HG02938 (cell line): ENCODE measurements around the gene NENF.
"Not testable (repeated sequence)": the region's sequence is repeated elsewhere in the genome, so short reads cannot be mapped to it uniquely, and the experiment has no call there.

Experiments used
- ATAC-seq: cut with Tn5 transposase; IDR thresholded peaks from one replicate; pipeline ENCODE4 v1.9.1; 2021; ENCODE audit warnings: mild to moderate bottlenecking, moderate library complexity; ENCODE audit not compliant: unreplicated experiment

NENF gene

GRCh38 chr1:212432661-212433576 lies at the start of gene NENF:
NENF (plus strand) TSS chr1:212432920; CDS start chr1:212432944, 24 bp downstream.
- peak; percentile 93 for ATAC-seq

DNA sequence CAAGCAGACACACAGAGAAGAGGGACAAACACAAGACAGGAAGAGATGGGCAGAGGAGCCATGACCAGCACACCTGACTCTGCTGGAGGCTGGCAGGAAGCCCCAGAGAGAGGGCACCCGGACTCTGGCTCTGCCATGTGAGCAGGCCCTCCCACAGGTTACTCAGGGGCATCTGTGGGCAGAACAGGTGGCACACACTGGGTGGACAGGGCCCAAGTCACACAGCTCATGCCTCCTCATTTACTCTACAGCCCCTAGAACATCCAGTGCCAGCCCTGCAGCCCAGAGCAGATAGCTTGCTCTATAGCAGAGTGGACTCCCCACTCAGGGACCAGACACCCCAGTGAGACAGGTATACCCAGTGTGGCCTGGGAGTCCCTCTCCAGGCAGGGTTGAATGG lies 46.7 kb upstream of the NENF start:
- no peak for ATAC-seq

DNA sequence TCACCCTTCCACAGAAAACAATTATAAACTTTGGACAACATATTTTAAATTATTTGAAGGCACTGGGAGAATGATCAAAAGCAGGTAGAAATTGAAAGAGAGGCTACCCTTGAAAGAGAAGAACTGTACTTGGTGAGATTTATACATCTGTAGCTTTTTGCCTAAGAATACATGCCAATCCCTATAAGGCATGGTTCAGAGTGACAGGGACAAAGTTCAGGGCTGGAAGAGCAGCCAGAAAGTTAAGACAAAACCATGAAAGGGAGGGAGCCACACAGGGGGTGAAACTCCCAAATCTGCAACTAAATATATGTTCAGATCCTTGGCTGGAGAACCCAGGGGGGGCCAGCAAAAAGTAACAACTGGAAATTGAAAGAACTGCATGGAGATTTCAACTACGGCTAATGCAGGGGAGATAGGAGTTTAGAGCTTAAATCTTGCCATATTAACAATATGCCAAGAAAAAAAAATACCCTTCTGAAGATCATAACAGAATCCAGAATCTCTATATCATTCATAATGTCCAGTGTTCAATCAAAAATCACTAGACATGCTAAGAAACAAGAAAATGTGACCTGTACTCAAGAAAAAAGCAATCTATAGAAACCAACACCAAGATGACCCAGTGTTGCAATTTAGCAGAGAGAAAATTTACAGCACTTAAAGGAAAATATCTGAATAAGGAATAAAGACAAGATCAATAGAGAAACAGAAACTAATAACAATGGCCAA lies 43.6 kb upstream of the NENF start:
- no peak for ATAC-seq

DNA sequence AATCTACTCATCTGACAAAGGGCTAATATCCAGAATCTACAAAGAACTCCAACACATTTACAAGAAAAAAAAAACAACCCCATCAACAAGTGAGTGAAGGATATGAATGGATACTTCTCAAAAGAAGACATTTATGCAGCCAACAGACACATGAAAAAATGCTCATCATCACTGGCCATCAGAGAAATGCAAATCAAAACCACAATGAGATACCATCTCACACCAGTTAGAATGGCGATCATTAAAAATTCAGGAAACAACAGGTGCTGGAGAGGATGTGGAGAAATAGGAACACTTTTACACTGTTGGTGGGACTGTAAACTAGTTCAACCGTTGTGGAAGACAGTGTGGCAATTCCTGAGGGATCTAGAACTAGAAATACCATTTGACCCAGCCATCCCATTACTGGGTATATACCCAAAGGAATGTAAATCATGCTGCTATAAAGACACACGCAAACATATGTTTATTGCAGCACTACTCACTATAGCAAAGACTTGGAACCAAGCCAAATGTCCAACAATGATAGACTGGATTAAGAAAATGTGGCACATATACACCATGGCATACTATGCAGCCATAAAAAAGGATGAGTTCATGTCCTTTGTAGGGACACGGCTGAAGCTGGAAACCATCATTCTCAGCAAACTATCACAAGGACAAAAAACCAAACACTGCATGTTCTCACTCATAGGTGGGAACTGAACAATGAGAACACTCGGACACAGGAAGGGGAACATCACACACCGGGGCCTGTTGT lies 36.9 kb upstream of the NENF start:
- not testable (repeated sequence) for ATAC-seq

DNA sequence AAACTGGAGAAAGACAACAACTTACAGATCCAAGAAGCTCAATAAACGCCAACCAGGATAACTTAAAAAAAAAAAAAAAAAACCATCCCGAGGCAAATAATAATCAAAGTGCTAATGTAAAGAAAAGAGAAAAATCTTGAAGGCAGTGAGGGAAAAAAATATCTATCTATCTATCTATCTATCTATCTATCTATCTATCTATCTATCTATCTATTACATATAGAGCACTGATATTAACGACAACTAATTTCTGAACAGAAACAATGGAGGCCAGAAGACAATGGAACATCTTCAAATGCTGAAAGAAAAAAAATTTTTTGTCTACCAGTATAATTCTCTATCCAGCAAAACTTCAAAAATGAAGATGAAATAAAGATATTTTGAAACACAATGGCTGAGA lies 36.1 kb upstream of the NENF start:
- no peak for ATAC-seq

GRCh38 chr1:212397171-212397570 lies 35.5 kb upstream of the NENF start:
- ATAC-seq, result no peak

DNA sequence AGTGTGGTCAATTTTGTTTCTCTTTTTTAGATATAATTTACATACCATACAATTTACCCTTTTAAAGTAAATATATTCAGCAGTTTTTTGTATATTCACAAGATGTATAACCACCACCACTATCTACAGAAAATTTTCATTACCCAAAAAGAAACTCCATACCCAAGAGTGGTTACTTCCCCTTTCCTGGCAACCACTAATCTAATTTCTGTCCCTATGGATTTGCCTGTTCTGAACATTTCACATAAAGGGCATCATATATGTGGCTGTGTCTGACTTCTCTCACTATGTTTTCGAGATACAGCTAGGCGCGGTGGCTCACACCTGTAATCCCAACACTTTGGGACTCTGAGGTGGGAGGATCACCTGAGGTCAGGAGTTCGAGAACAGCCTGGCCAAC lies 31.7 kb upstream of the NENF start:
- ATAC-seq, result no peak

DNA sequence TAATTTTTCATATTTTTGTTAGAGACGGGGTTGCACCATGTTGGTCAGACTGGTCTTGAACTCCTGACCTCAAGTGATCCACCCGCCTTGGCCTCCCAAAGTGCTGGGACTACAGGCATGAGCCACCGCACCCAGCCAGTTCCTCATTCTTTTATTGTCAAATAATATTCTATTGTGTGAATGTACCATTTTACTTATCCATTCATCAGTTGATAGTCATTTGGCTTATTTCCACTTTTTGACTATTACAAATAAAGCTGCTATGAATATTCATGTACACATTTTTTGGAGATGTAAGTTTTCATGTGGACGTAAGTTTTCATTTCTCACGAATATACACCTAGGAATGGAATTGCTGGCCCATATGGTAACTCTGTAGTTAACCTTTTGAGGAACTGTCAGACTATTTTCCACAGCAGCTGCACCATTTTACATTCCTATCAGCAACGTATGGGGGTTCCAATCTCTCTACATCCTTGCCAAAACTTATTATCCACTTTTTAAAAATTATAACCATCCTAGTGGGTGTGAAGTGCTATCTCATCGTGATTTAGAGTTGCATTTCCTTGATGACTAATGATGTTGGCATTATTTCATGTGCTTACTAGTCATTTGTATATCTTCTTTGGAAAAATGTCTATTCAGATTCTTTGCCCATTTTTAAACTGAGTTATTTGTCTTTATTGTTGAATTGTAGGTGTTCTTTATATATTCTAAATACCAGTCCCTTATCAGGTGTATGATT lies 30.7 kb upstream of the NENF start:
- no peak for ATAC-seq

DNA sequence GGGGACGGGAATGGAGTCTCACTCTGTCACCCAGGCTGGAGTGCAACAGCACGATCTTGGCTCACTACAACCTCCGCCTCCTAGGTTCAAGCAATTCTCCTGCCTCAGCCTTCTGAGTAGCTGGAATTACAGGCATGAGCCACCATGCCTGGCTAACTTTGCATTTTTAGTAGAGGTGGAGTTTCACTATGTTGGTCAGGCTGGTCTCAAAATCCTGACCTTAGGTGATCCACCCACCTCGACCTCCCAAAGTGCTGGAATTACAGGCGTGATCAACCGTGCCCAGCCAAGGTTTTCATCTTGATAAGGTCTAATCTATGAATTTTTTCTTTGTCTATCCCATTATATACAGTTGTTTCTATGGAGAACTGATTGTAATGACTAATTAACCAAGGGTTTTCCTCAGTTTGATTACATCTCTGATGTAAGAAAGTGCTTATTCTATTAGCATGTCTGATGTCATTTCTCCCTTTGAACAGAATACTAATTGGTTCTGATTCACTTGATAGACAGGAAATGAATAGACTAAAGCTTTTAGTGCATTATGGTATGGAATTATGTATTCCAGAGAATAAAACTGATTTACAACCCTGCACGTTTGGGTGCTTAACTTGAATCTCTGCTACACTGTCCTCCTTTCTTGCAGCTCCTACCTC lies 29.9 kb upstream of the NENF start:
- ATAC-seq, result no peak

DNA sequence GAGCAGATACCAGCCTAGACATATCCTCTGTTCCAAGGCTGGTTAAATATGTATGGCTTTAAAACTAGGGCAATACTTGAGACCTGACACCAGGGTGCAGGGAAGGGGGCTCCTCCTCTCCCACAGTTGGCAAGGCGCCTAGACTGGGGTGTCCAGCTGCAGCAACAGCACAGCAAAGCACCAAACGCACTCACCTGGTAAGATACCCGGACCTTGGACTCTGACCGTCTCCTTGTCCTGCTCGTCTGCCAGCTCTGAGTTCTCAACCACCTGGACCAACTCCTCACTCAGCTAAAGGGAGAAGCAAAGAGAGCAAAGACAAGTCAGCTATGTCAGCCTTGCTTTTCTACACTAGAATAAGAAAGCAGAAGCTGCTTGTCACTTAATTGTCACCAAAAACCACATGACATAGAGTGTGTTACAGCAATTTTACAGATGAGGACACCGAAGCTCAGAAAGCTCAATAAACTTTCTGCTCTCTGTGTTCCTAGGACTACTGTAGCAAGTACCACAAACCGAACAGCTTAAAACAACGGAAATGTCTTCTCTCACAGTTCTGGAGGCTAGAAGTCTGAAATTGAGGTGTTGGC lies 22.4 kb upstream of the NENF start:
- ATAC-seq, result no peak

DNA sequence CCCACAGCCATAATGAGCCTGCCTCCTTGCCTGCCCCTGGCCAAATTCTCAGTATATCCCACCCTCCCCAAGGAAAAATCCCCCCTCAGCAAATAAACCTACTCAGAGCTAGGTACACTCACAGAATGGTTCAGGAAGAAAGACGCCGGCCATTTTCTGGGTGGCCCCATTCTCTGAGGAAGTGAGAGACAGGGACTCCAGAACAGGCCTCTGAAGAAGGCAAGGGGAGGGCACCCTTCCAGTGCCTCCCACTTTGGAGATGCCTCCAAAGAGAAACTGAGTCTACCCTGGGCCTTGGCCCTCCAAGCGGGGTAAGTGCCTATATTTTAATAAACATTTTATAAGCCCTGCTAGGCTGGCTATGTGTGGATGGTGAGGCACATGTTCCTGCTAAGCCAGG lies 20.3 kb upstream of the NENF start:
- ATAC-seq, result no peak

- ATAC-seq, result no peak
These were observed 18.8 kb upstream of the NENF start for GRCh38 chr1:212413902-212414327.

DNA sequence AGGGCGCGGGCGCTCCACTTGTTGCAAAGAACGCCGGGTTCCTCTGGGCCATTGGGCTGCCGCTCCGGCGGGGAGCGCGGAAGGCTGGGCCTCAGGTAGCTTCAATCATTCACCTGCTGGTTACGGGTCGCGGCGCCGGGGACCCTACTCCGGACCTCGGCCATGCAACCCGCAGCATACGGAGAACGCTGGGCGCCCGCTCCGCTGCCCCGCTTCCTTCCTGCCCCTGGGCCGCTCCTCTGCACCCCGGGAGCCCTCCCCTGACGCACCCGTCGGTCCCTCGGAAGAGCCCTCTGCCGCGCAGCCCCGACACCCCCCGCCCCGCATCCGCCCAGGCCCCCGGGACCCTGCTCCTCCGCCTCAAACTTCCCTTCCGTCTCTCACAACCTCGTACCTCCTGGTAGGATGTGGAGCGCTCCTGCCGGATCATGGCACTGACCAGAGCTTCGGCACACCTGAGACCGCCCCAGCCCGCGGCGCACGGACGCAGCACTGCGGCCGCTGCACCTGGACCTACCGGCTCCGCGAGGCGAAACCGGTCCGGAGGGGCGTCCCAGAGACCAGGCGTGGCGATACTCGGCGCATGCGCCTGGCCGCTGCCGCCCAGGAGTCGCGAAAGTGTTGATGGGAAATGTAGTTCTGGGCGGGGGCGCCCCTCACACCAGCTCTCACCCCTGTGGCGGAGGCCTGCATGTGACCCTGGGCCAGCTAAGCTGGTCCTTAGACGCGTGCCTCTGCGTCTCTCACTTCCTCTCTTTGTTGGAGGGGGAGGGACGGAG lies 18.2 kb upstream of the NENF start, which contains the start of gene PACC1:
TSS of gene PACC1 (minus strand) at position 559 of the 779 bp plus-strand sequence. CDS start at position 430, 129 bp downstream.
- ATAC-seq, result peak; percentile 98

DNA sequence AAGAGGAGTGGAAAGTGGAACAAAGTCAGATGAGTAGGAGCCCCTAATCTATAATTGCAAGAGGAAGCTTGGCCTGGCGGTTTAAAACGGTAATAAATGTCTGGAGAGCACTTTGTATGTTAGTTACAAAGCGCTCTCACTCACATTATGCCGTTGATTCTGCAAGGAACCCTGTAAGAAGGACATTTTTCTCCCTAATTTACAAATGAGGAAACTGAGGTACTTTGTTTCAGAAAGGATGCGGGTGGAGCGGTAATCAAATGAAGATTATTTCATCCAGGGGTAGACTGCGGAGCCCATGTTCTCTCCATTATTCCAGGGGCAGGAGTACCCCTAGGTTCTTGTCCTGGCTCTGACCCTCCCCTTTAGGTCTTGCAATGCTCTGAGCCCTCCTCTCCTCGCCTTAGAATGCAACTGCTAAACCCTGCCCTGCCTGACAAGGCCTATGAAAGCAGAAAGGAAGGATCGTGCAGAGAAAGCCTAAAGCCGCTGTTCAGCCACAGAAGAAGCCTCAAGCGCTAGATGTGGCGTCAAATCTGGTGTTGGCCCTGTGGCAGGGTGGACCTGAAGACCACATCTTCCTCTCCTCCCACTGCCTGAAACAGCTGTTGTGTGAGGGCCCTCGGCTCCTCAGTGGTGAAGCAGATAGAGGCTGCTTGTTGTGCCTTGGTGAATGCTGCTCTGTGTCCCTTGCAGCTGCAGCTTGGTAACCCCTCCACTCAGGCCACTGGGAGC lies 17.4 kb upstream of the NENF start:
- ATAC-seq, result no peak

DNA sequence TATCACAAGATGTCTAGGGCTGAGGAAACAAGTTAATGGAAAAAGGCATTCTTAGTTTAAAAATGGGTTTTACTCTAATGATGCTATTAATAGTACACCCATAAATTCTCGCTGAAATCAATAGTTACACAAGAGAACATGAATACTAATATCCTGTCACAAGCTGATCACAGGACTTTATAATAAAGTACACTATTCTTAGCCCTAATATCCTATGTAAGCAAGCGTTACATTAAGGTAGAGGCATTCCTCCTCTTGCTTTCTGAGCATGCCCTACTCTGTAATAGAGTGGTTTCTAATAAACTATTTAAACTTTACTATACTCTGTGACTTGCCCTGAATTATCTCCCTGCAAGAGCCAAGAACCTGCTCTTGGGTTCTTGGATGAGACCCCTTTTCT lies 11.6 kb upstream of the NENF start:
- ATAC-seq, result no peak

GRCh38 chr1:212423879-212424278 lies 8.8 kb upstream of the NENF start:
- no peak for ATAC-seq

DNA sequence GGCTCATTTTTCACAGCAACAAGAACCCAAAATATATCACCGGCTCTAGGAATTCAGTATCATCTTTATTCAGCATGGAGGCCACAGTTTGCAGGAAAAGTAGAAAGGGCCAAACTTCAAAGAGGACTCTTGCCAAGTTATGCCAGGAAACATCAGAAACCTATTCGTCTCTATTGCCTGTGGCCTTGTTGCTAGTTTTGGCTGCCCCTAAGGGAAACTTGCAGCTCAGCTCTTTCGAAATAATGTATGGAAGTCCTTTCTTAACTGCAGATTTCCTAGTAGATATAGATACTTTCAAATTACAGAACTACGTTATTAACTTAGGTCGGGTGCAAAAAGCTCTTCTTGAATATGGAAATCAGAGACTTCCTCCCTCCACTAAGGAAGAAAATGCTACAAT lies 4.2 kb upstream of the NENF start:
- no peak for ATAC-seq

GRCh38 chr1:212430416-212430815 lies 2.3 kb upstream of the NENF start:
- ATAC-seq, result no peak
